ENCODE results near the gene SLC7A1. TPM values are rescaled to one million over a fixed set of nuclear protein-coding genes. Genes with fewer than 3 reads are reported as not detected.

The SLC7A1 gene
- total and polyA plus RNA-seq, 7 donors: 0.79 to 14.7 (median 3.2) TPM

GRCh38 chr13:29537736-29538651 lies 57.5 kb downstream of the SLC7A1 start:
- Histone ChIP-seq H3K9me3 (no peaks in the 10 kb centered on the region), H3K4me3 (no peak overlapping the region), H3K27me3 (ENCODE audit: insufficient read depth in 3 of 3, low read length in 2 of 3) (no peaks in the 10 kb centered on the region), H3K4me1 (no peaks in the 10 kb centered on the region), H3K27ac (no peak overlapping the region), H3K36me3 (ENCODE audit: insufficient read depth in 1 of 2, low read depth in 1 of 2) (no peaks in the 10 kb centered on the region)
- DNase-seq: no peak
- ATAC-seq: no peak
- intact Hi-C loops (cut with DNase I): no loop called here
- WGBS, 3 donors: 78 to 80% (median 79%) methylated on average over 14 of the region's 14 CpGs
- TF ChIP-seq CTCF (IDR thresholded peaks at IDR 0.05): no peak

GRCh38 chr13:29536853-29537252 lies 58.6 kb downstream of the SLC7A1 start:
- no peaks in the 10 kb centered on the region for H3K9me3 ChIP-seq
- DNase-seq (no peak), ATAC-seq (no peak)

GRCh38 chr13:29535663-29536655 lies 59.5 kb downstream of the SLC7A1 start:
- TF ChIP-seq CTCF (IDR thresholded peaks at IDR 0.05): no peak
- no peaks in the 10 kb centered on the region for H3K36me3 ChIP-seq (ENCODE audit: insufficient read depth in 1 of 2, low read depth in 1 of 2)
- H3K27me3 ChIP-seq (ENCODE audit: insufficient read depth in 3 of 3, low read length in 2 of 3): no peaks in the 10 kb centered on the region
- H3K27ac ChIP-seq: no peak overlapping the region
- WGBS, 3 donors: 87 to 94% (median 89%) methylated on average over 24 of the region's 24 CpGs
- H3K4me3 ChIP-seq: no peak overlapping the region
- H3K4me1 ChIP-seq: no peaks in the 10 kb centered on the region
- DNase-seq: no peak
- ATAC-seq: no peak
- H3K9me3 ChIP-seq: no peaks in the 10 kb centered on the region
- intact Hi-C loops (cut with DNase I): no loop called here

More at GRCh38 chr13:29536853-29537252, 58.6 kb downstream of the SLC7A1 start:
- intact Hi-C loops (cut with DNase I): no loop called here
- H3K36me3 ChIP-seq (ENCODE audit: insufficient read depth in 1 of 2, low read depth in 1 of 2): no peaks in the 10 kb centered on the region
- H3K4me1 ChIP-seq: no peaks in the 10 kb centered on the region
- no peak for TF ChIP-seq CTCF (IDR thresholded peaks at IDR 0.05)
- H3K27ac ChIP-seq: no peak overlapping the region
- H3K4me3 ChIP-seq: no peak overlapping the region
- no peaks in the 10 kb centered on the region for H3K27me3 ChIP-seq (ENCODE audit: insufficient read depth in 3 of 3, low read length in 2 of 3)
- WGBS, 3 donors: 96 to 97% (median 96%) methylated on average over 7 of the region's 7 CpGs

- DNase-seq (no peak), ATAC-seq (no peak)
- no peak overlapping the region for H3K4me3 ChIP-seq
- 78 to 89% (median 83%) methylated on average over 4 of the region's 4 CpGs for WGBS, 3 donors
- no peaks in the 10 kb centered on the region for H3K27me3 ChIP-seq (ENCODE audit: insufficient read depth in 3 of 3, low read length in 2 of 3)
- no peaks in the 10 kb centered on the region for H3K36me3 ChIP-seq (ENCODE audit: insufficient read depth in 1 of 2, low read depth in 1 of 2)
- TF ChIP-seq CTCF (IDR thresholded peaks at IDR 0.05): no peak
- H3K27ac ChIP-seq: no peak overlapping the region
- H3K9me3 ChIP-seq: no peaks in the 10 kb centered on the region
- no peaks in the 10 kb centered on the region for H3K4me1 ChIP-seq
- intact Hi-C loops (cut with DNase I): no loop called here
Observed at GRCh38 chr13:29534083-29534482, 61.4 kb downstream of the SLC7A1 start.

Data from psoas muscle (tissue), 8 donors.